ENCODE measurements around the gene KLHL17. TPM values are rescaled to one million over a fixed set of nuclear protein-coding genes. Genes with fewer than 3 reads are reported as not detected.

The KLHL17 gene
- total and polyA plus RNA-seq, 9 of the 15 experiments (the other 6 are each of a cell fraction or from before 2014, with no cell fraction given): 0.14 to 84.8 (median 13.0) TPM

DNA sequence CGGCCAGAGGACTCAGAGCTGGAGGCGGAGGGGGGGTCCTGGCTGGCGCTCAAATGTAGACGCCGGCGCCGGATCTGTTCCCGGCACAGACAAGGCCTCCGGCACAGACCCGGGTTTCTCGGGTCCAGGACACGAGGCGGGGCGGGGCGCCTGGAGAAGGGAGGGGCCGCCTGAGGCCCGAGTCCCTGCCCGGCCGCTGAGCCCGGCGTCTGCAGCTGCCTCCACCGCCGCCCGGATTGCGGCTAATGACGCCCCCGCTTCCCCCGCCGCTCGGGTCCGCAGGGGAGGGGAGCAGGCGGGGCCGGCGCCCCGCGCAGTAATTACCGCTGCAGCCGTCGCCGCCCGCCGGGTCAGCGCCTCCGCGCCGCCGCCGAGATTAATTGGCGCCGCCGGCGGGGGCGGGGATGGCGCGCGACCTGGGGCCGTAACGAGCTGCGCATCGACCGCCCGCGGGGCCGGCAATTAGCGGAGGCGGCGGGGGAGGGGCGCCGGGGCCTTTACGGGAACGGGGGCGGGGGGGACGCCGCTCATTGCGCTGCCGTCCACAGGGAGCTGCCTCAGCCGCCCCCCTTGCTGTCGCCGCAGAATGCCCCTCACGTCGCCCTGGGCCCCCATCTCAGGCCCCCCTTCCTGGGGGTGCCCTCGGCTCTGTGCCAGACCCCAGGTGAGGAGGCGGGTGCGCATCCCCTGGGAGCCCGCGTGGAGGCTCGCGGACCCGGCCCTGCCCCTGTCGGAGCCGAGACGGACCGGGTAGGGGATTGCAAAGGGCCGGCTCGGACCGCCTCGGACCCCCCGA, 18.6 kb upstream of the KLHL17 start (continued):
- TF ChIP-seq, protein P1, sequence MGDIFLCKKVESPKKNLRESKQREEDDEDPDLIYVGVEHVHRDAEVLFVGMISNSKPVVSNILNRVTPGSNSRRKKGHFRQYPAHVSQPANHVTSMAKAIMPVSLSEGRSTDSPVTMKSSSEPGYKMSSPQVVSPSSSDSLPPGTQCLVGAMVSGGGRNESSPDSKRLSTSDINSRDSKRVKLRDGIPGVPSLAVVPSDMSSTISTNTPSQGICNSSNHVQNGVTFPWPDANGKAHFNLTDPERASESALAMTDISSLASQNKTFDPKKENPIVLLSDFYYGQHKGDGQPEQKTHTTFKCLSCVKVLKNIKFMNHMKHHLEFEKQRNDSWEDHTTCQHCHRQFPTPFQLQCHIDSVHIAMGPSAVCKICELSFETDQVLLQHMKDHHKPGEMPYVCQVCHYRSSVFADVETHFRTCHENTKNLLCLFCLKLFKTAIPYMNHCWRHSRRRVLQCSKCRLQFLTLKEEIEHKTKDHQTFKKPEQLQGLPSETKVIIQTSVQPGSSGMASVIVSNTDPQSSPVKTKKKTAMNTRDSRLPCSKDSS (IDR thresholded peaks at IDR 0.05; ENCODE audit: low read depth, partially characterized antibody): no peak
- TF ChIP-seq BDP1 (IDR thresholded peaks at IDR 0.05; ENCODE audit: insufficient read depth, insufficient read length) (no peak), DMBX1 (CRISPR knock-in tag; IDR thresholded peaks at IDR 0.05; ENCODE audit: borderline replicate concordance) (no peak), ZNF507 (tag; conservative IDR thresholded peaks at IDR 0.05) (no peak), NFYB (IDR thresholded peaks at IDR 0.05; ENCODE audit: extremely low read depth, insufficient read length) (no peak), ZFP36 (IDR thresholded peaks at IDR 0.05; ENCODE audit: low read depth, low read length, partially characterized antibody) (peak; percentile 86), SMAD2 (IDR thresholded peaks at IDR 0.05; ENCODE audit: low read depth, low read length) (no peak), MCM3 (IDR thresholded peaks at IDR 0.05) (no peak), DPF2 (IDR thresholded peaks at IDR 0.05) (no peak), GTF2A2 (tag; IDR thresholded peaks at IDR 0.05) (no peak), POLR3A (IDR thresholded peaks at IDR 0.05; ENCODE audit: borderline replicate concordance, extremely low read depth, insufficient read depth, insufficient read length) (no peak), ARNT (IDR thresholded peaks at IDR 0.05) (no peak), ZBTB17 (CRISPR knock-in tag; IDR thresholded peaks at IDR 0.05) (no peak), RAD51 (IDR thresholded peaks at IDR 0.05; ENCODE audit: borderline replicate concordance, low read depth) (no peak), NCOA2 (IDR thresholded peaks at IDR 0.05; ENCODE audit: partially characterized antibody in 2 of 2) (no peak), ZZZ3 (IDR thresholded peaks at IDR 0.05) (no peak), MYNN (IDR thresholded peaks at IDR 0.05) (no peak), MYNN (CRISPR knock-in tag; IDR thresholded peaks at IDR 0.05) (no peak), MECOM (CRISPR knock-in tag; IDR thresholded peaks at IDR 0.05) (no peak), BRD9 (IDR thresholded peaks at IDR 0.05; ENCODE audit: low read depth, partially characterized antibody) (no peak), ZNF121 (CRISPR knock-in tag; conservative IDR thresholded peaks at IDR 0.05) (no peak)
- TF ChIP-seq, protein P2, sequence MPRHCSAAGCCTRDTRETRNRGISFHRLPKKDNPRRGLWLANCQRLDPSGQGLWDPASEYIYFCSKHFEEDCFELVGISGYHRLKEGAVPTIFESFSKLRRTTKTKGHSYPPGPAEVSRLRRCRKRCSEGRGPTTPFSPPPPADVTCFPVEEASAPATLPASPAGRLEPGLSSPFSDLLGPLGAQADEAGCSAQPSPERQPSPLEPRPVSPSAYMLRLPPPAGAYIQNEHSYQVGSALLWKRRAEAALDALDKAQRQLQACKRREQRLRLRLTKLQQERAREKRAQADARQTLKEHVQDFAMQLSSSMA (CRISPR knock-in tag; IDR thresholded peaks at IDR 0.05): no peak
- TF ChIP-seq, protein P3, sequence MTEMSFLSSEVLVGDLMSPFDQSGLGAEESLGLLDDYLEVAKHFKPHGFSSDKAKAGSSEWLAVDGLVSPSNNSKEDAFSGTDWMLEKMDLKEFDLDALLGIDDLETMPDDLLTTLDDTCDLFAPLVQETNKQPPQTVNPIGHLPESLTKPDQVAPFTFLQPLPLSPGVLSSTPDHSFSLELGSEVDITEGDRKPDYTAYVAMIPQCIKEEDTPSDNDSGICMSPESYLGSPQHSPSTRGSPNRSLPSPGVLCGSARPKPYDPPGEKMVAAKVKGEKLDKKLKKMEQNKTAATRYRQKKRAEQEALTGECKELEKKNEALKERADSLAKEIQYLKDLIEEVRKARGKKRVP (CRISPR knock-in tag; IDR thresholded peaks at IDR 0.05): no peak
- TF ChIP-seq, protein P4, sequence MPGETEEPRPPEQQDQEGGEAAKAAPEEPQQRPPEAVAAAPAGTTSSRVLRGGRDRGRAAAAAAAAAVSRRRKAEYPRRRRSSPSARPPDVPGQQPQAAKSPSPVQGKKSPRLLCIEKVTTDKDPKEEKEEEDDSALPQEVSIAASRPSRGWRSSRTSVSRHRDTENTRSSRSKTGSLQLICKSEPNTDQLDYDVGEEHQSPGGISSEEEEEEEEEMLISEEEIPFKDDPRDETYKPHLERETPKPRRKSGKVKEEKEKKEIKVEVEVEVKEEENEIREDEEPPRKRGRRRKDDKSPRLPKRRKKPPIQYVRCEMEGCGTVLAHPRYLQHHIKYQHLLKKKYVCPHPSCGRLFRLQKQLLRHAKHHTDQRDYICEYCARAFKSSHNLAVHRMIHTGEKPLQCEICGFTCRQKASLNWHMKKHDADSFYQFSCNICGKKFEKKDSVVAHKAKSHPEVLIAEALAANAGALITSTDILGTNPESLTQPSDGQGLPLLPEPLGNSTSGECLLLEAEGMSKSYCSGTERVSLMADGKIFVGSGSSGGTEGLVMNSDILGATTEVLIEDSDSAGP (CRISPR knock-in tag; IDR thresholded peaks at IDR 0.05): no peak
- TF ChIP-seq, protein P5, sequence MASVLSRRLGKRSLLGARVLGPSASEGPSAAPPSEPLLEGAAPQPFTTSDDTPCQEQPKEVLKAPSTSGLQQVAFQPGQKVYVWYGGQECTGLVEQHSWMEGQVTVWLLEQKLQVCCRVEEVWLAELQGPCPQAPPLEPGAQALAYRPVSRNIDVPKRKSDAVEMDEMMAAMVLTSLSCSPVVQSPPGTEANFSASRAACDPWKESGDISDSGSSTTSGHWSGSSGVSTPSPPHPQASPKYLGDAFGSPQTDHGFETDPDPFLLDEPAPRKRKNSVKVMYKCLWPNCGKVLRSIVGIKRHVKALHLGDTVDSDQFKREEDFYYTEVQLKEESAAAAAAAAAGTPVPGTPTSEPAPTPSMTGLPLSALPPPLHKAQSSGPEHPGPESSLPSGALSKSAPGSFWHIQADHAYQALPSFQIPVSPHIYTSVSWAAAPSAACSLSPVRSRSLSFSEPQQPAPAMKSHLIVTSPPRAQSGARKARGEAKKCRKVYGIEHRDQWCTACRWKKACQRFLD (CRISPR knock-in tag; IDR thresholded peaks at IDR 0.05): no peak
